Erythroblast (primary cell): Measurements from ENCODE around the gene NFATC1.

Experiments
- DNase-seq, 2 experiments: peaks; one replicate each; lab custom pipeline; 2025; lab: John Stamatoyannopoulos, UW
- GATA1 ChIP-seq: IDR thresholded peaks from 2 replicates; pipeline ENCODE4 v1.6.1; 2011; ENCODE audit warnings: low read depth, mild to moderate bottlenecking, control low read depth, low read length, moderate library complexity
- POLR2A ChIP-seq: IDR thresholded peaks from 2 replicates; pipeline ENCODE4 v1.6.1; 2011; ENCODE audit warnings: mild to moderate bottlenecking, low read length

NFATC1 gene

GRCh38 chr18:79489899-79490625 is 94.3 kb downstream of the NFATC1 start:
- DNase-seq, result no peak
- TF ChIP-seq POLR2A, result no peak
- no peak for TF ChIP-seq GATA1

GRCh38 chr18:79490626-79491041 is 94.9 kb downstream of the NFATC1 start:
- TF ChIP-seq GATA1 (no peak), POLR2A (no peak)
- DNase-seq, result no peak

DNA sequence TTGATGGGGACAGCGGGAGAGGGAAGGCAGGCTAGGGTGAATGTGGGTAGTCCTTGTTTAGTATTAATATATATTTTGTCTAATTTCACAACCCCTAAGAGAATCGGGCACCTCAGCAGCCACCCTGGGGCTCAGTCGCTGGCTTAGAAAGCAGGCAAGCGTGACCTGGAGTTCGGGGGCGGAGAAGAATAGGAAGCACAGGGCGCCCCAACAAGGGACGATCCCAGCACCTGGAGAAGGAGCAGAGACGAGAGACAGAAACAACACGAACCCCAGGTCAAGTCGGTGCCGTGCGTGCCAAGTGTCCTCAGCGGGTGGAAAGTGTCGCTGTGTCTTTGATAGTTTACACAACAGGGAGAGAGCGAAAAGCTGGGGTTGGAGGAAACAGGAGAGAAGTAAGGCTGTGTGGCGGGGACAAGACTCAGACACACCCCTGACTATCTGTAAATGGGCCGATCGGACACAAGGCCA is 95.4 kb downstream of the NFATC1 start:
- DNase-seq, result no peak
- TF ChIP-seq GATA1, result no peak
- TF ChIP-seq POLR2A, result no peak

GRCh38 chr18:79493211-79493800 is 97.6 kb downstream of the NFATC1 start:
- TF ChIP-seq GATA1, result no peak
- TF ChIP-seq POLR2A, result no peak

DNA sequence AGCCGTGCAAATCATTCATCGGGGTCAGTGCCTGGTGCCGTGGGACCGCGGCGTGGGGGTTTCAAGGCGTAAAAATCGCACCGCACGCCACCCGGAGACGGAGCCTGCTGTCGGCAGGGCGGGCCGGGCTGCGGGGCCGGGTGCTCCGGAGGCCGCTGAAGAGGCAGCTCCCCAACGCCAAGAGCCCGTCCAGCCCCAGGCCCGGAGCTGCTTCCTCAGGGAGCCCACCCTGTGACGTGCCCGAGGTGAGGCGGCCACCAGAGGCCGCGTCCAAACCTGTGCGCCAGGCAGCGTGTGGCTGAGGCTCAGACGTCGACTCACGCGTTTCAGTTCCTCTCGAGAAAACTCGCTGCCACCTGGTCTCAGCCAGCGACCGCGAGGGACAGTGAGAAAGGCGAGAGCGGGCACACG is 98.1 kb downstream of the NFATC1 start:
- no peak for DNase-seq
- TF ChIP-seq GATA1, result no peak
- no peak for TF ChIP-seq POLR2A

More at GRCh38 chr18:79493211-79493800, 97.6 kb downstream of the NFATC1 start:
- DNase-seq, result no peak

GRCh38 chr18:79494936-79495335 is 99.2 kb downstream of the NFATC1 start:
- DNase-seq, result no peak

GRCh38 chr18:79495591-79496071 is 99.9 kb downstream of the NFATC1 start:
- TF ChIP-seq POLR2A (no peak), GATA1 (no peak)
- DNase-seq, result no peak

More at GRCh38 chr18:79494936-79495335, 99.2 kb downstream of the NFATC1 start:
- no peak for TF ChIP-seq GATA1
- no peak for TF ChIP-seq POLR2A

GRCh38 chr18:79496237-79496977 is 100.7 kb downstream of the NFATC1 start:
- DNase-seq, result no peak
- TF ChIP-seq GATA1 (no peak), POLR2A (no peak)

DNA sequence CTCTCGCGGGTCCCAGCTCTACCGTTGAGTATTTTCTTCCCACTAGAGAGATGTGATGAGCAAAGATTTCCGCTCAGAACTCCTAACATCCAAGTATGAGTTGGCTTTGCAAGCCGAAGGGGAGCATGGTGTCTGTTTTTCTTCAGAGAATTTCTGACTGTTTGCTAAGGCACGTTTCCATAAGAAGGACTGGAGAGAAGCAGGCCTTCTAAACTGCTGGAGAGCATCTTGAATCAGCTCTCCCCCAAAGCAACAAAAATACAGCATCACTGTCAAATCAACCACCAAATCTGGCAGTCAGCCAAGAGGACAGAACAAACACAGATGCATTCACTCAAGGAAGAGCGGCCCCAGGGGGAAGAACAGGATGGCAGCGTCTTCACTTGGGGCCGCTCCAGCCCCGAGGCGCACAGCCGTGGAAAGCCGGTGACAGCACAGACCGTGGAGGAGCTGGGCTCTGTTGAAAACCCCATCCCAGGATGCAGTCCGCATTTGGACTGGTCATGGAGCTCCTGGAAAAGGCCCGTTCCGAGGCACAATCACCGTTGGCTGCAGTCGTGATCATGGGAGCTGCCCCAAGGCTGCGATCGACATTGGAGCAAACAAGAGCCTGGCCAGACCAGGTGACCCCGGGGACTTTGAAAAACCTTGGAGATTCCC is 101.4 kb downstream of the NFATC1 start:
- DNase-seq, result no peak
- no peak for TF ChIP-seq GATA1
- TF ChIP-seq POLR2A, result no peak

DNA sequence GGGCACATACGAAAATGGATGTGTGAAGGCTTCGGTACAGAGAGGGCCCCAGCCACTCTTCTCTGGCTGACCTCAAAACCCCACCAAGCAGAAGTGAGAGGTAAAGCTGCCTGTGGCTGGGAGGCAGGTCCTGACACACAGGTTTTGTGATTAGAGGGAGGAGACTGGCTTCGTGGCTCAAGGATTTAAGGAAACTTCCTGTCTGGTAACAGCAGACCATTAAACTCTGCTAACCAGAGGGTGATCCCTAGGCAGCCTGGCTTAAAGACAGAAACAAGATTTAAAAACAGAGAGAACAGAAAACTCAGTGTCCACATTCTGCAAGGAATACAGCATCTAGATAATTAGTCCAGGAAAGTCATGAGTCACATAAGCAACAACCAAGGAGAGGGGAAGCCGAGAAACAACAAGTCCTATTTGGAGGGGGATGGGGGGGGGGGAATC is 101.9 kb downstream of the NFATC1 start:
- TF ChIP-seq GATA1, result no peak
- no peak for TF ChIP-seq POLR2A

GRCh38 chr18:79498662-79499061 is 102.9 kb downstream of the NFATC1 start:
- peak; percentile 34 to 59 for DNase-seq
- TF ChIP-seq POLR2A (no peak), GATA1 (no peak)

More for the DNA sequence above, 101.9 kb downstream of the NFATC1 start:
- DNase-seq, result no peak

GRCh38 chr18:79501006-79501405 is 105.3 kb downstream of the NFATC1 start:
- DNase-seq, result no peak
- TF ChIP-seq POLR2A, result no peak
- TF ChIP-seq GATA1, result no peak

- DNase-seq, result peak; percentile 81 to 83
- TF ChIP-seq POLR2A, result peak; percentile 59
- no peak for TF ChIP-seq GATA1
Measured at GRCh38 chr18:79502782-79503181, 107.1 kb downstream of the NFATC1 start.

- no peak for DNase-seq
- TF ChIP-seq GATA1, result no peak
- no peak for TF ChIP-seq POLR2A
Measured at GRCh38 chr18:79503406-79503805, 107.7 kb downstream of the NFATC1 start.
